Anterior cingulate cortex (tissue), 58 donors: ENCODE results near the gene CARD10.
"Not testable (repeated sequence)": the region's sequence is repeated elsewhere in the genome, so short reads cannot be mapped to it uniquely, and the experiment has no call there.

Experiments used
- DNase-seq, 58 donors: peaks; one replicate each; lab custom pipeline; 2025; lab: John Stamatoyannopoulos, UW

The CARD10 gene

GRCh38 chr22:37471727-37472417 is 47.3 kb downstream of the CARD10 start:
- no peak for DNase-seq

GRCh38 chr22:37470087-37470445 is 49.1 kb downstream of the CARD10 start:
- no peak for DNase-seq

- DNase-seq: no peak
These were observed 49.7 kb downstream of the CARD10 start for GRCh38 chr22:37469416-37470086.

GRCh38 chr22:37468201-37468695 is 51.0 kb downstream of the CARD10 start:
- DNase-seq: not testable (repeated sequence)

GRCh38 chr22:37467391-37467955 is 51.7 kb downstream of the CARD10 start:
- no peak for DNase-seq

GRCh38 chr22:37464181-37464580 is 55.0 kb downstream of the CARD10 start:
- no peak for DNase-seq

GRCh38 chr22:37462983-37463382 is 56.2 kb downstream of the CARD10 start:
- DNase-seq: no peak

GRCh38 chr22:37462436-37462835 is 56.8 kb downstream of the CARD10 start:
- no peak for DNase-seq

- DNase-seq: no peak
These were observed 57.3 kb downstream of the CARD10 start for GRCh38 chr22:37461961-37462360.

GRCh38 chr22:37460684-37461083 is 58.5 kb downstream of the CARD10 start:
- no peak for DNase-seq

- no peak for DNase-seq
These were observed 60.0 kb downstream of the CARD10 start for GRCh38 chr22:37459206-37459605.

GRCh38 chr22:37457093-37457893 is 61.9 kb downstream of the CARD10 start:
- DNase-seq: peak in 48 of 58 donors; percentile 2 to 85 (median 34)

- no peak for DNase-seq
These were observed 62.9 kb downstream of the CARD10 start for GRCh38 chr22:37456346-37456745.

- DNase-seq: no peak
These were observed 63.3 kb downstream of the CARD10 start for GRCh38 chr22:37455896-37456295.

GRCh38 chr22:37454857-37455686 is 64.1 kb downstream of the CARD10 start:
- DNase-seq: no peak

- no peak for DNase-seq
These were observed 65.5 kb downstream of the CARD10 start for GRCh38 chr22:37453696-37454095.

- no peak for DNase-seq
These were observed 68.0 kb downstream of the CARD10 start for GRCh38 chr22:37451218-37451617.

GRCh38 chr22:37449331-37450001 is 69.7 kb downstream of the CARD10 start:
- DNase-seq: no peak

- DNase-seq: peak in 3 of 58 donors; percentile 10 to 20 (median 14)
These were observed 70.6 kb downstream of the CARD10 start for GRCh38 chr22:37448516-37449127.
